AG10803 (cell line): ENCODE results near the gene OVOL1.
"Not testable (repeated sequence)": the region's sequence is repeated elsewhere in the genome, so short reads cannot be mapped to it uniquely, and the experiment has no call there.

ENCODE experiments used
- DNase-seq: peaks from one replicate; pipeline ENCODE4 v3.0.0; 2010; ENCODE audit warnings: low read depth
- H3K4me3 ChIP-seq: 2 replicates; pipeline ENCODE4 v1.5.1; 2011; ENCODE audit warnings: mild to moderate bottlenecking, low read length, control low read depth
- CTCF ChIP-seq: conservative IDR thresholded peaks from 2 replicates; pipeline ENCODE4 v1.5.1; 2011; ENCODE audit warnings: mild to moderate bottlenecking, low read length, control low read depth, inconsistent platforms

OVOL1 gene

GRCh38 chr11:65745049-65745448 lies 41.8 kb upstream of the OVOL1 start:
- no peak for DNase-seq
- no peak overlapping the region for H3K4me3 ChIP-seq
- no peak for TF ChIP-seq CTCF

GRCh38 chr11:65762169-65762568 lies 24.7 kb upstream of the OVOL1 start:
- DNase-seq, H3K4me3 ChIP-seq: not testable (repeated sequence)

GRCh38 chr11:65762816-65763215 lies 24.0 kb upstream of the OVOL1 start:
- not testable (repeated sequence) for DNase-seq

GRCh38 chr11:65764434-65764833 lies 22.4 kb upstream of the OVOL1 start:
- DNase-seq: no peak
- no peak overlapping the region for H3K4me3 ChIP-seq
- no peak for TF ChIP-seq CTCF

More at GRCh38 chr11:65762816-65763215, 24.0 kb upstream of the OVOL1 start:
- not testable (repeated sequence) for H3K4me3 ChIP-seq

GRCh38 chr11:65766535-65766934 lies 20.3 kb upstream of the OVOL1 start:
- TF ChIP-seq CTCF: no peak
- DNase-seq: peak; percentile 92
- no peak overlapping the region for H3K4me3 ChIP-seq

- no peak overlapping the region for H3K4me3 ChIP-seq
- DNase-seq: no peak
- no peak for TF ChIP-seq CTCF
These were observed 19.5 kb upstream of the OVOL1 start for GRCh38 chr11:65767406-65767805.

GRCh38 chr11:65767806-65768205 lies 19.1 kb upstream of the OVOL1 start:
- not testable (repeated sequence) for DNase-seq, H3K4me3 ChIP-seq

- DNase-seq: no peak
- H3K4me3 ChIP-seq: no peak overlapping the region
- no peak for TF ChIP-seq CTCF
These were observed 15.8 kb upstream of the OVOL1 start for GRCh38 chr11:65770951-65771567.

- H3K4me3 ChIP-seq: no peak overlapping the region
- DNase-seq: no peak
- TF ChIP-seq CTCF: no peak
These were observed 15.2 kb upstream of the OVOL1 start for GRCh38 chr11:65771589-65772112.
